Upper lobe of right lung (tissue), 1 donor: ENCODE measurements around the gene TTC28. TPM values are rescaled to one million over a fixed set of nuclear protein-coding genes. Genes with fewer than 3 reads are reported as not detected.

Experiments
- ATAC-seq: fragments of 200-7000 bp; cut with Tn5 transposase; one replicate; pipeline ENCODE4 v1.9.1; 2020; ENCODE audit warnings: mild to moderate bottlenecking, moderate library complexity
- DNase-seq: peaks from one replicate; pipeline ENCODE4 v3.0.0-alpha.2; 2020
- H3K27ac ChIP-seq: fragments of 200-600 bp; one replicate; pipeline ENCODE4 v1.8.0; 2022
- H3K27me3 ChIP-seq: fragments of 200-600 bp; one replicate; pipeline ENCODE4 v1.8.0; 2022; ENCODE audit warnings: mild to moderate bottlenecking
- H3K36me3 ChIP-seq: fragments of 200-600 bp; one replicate; pipeline ENCODE4 v1.8.0; 2022
- H3K4me1 ChIP-seq: fragments of 200-600 bp; one replicate; pipeline ENCODE4 v1.8.0; 2022
- H3K4me3 ChIP-seq: fragments of 200-600 bp; one replicate; pipeline ENCODE4 v1.8.0; 2022; ENCODE audit warnings: mild to moderate bottlenecking
- H3K9me3 ChIP-seq: fragments of 200-600 bp; one replicate; pipeline ENCODE4 v1.8.0; 2022
- intact Hi-C: fragments of 100-400 bp; cut with DNase I; formaldehyde crosslinking; loops from one replicate; pipeline ENCODE4 v1.11.0; 2022
- total RNA-seq: library from RNA; stranded (reverse); fragmentation: NEBNext Ultra II Directional; extraction: Animal tissue kit (Norgen Biotek cat#: 25700); gene quantifications from one replicate; pipeline ENCODE4 v1.2.1, GENCODE V29; 2021
- TF ChIP-seq, protein P1 (sequence below): fragments of 200-600 bp; IDR thresholded peaks from one replicate; pipeline ENCODE4 v1.8.0; 2022; ENCODE audit warnings: antibody characterized with exemption
- donor health status: DM: no; HTN: yes; CAD: no; lungs with severe emphysema.

The TTC28 gene
- total RNA-seq, 1 donor from 2014 or later, result 48.7 TPM

DNA sequence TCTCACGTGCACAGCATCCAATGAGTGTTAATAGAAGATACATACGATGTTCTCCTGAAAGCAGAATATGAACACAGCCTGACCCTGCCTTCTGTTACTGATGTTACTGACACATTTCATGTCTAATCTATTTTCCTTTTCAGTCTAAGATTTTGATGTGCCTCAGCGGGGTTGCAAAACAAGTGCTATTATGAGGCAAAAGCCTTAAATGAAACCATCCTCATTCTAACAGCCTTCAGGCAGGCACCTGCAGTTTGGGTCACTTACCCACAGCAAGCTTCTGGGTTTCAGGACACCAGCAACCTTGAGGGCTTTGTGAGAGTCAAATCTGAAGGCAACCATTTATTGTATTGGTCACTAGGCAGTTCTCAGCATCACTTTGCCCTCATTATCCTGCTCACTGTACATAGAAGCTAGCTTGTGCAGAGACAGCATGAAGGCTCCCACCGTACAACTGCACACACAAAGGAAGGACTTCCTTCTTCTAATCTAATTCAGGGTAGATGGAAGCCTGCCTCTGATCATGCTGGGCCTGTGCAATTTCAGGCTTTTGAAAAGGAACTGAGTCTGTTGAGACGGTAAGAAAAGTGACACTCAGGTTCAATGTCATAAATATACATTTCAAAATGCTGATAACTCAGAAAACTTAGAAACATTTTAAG, 577.4 kb downstream of the TTC28 start:
- Histone ChIP-seq H3K4me1 (peaks cover 21% of the 10 kb centered on the region), H3K27ac (no peak overlapping the region), H3K4me3 (no peak overlapping the region), H3K36me3 (peaks cover 32% of the 10 kb centered on the region), H3K27me3 (no peaks in the 10 kb centered on the region), H3K9me3 (no peaks in the 10 kb centered on the region)
- ATAC-seq (no peak), DNase-seq (no peak)
- intact Hi-C loops, result no loop called here
- TF ChIP-seq, protein P1, sequence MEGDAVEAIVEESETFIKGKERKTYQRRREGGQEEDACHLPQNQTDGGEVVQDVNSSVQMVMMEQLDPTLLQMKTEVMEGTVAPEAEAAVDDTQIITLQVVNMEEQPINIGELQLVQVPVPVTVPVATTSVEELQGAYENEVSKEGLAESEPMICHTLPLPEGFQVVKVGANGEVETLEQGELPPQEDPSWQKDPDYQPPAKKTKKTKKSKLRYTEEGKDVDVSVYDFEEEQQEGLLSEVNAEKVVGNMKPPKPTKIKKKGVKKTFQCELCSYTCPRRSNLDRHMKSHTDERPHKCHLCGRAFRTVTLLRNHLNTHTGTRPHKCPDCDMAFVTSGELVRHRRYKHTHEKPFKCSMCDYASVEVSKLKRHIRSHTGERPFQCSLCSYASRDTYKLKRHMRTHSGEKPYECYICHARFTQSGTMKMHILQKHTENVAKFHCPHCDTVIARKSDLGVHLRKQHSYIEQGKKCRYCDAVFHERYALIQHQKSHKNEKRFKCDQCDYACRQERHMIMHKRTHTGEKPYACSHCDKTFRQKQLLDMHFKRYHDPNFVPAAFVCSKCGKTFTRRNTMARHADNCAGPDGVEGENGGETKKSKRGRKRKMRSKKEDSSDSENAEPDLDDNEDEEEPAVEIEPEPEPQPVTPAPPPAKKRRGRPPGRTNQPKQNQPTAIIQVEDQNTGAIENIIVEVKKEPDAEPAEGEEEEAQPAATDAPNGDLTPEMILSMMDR, result no peak

DNA sequence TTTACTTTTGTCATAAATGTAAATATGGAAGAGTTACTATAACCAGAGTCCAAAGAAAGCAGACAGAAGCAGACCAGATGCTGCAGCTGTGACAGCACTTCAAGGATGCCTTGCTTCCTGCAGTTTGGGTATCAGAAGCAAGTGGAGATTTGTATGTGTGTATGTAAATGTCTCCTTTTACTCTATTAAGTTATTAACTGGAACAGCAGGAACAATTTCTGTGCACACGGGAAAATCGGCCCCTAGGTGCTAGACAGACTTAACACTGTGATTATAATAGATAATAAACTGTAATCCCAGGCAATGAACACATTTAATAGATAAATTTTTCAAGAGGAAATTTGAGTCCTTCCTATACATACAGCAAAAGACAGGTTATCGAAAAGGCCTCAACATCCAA, 582.0 kb downstream of the TTC28 start:
- intact Hi-C loops, result no loop called here
- Histone ChIP-seq H3K27ac (no peak overlapping the region), H3K4me1 (peaks cover 4% of the 10 kb centered on the region), H3K27me3 (no peaks in the 10 kb centered on the region), H3K4me3 (no peak overlapping the region), H3K9me3 (no peaks in the 10 kb centered on the region), H3K36me3 (peaks cover 20% of the 10 kb centered on the region)
- ATAC-seq, result no peak
- TF ChIP-seq, protein P1, result no peak
- DNase-seq, result no peak

DNA sequence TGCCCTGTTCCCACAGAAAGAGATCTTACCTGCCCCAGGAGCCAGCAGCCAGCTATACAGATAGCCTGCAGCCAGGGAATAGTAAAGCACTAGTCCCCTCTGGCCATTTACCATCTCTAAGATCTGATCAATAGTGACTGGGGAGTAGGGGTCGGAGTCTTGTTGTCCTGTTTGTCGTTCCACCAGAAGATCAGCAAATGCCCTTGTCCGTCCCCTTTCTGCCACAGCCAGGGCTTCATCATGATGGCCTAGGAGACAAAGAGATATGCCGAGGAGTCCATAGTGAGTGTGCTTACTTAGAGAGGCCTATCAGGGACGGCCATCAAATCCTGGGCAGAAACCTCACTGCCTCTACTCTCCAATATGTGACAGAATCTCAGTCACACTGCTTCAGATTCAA, 583.5 kb downstream of the TTC28 start:
- H3K27ac ChIP-seq, result no peak overlapping the region
- DNase-seq, result no peak
- H3K4me1 ChIP-seq, result no peaks in the 10 kb centered on the region
- H3K36me3 ChIP-seq, result peaks cover 20% of the 10 kb centered on the region
- no peak for ATAC-seq
- intact Hi-C loops, result no loop called here
- H3K9me3 ChIP-seq, result no peaks in the 10 kb centered on the region
- H3K4me3 ChIP-seq, result no peak overlapping the region
- no peaks in the 10 kb centered on the region for H3K27me3 ChIP-seq
- TF ChIP-seq, protein P1, result no peak

DNA sequence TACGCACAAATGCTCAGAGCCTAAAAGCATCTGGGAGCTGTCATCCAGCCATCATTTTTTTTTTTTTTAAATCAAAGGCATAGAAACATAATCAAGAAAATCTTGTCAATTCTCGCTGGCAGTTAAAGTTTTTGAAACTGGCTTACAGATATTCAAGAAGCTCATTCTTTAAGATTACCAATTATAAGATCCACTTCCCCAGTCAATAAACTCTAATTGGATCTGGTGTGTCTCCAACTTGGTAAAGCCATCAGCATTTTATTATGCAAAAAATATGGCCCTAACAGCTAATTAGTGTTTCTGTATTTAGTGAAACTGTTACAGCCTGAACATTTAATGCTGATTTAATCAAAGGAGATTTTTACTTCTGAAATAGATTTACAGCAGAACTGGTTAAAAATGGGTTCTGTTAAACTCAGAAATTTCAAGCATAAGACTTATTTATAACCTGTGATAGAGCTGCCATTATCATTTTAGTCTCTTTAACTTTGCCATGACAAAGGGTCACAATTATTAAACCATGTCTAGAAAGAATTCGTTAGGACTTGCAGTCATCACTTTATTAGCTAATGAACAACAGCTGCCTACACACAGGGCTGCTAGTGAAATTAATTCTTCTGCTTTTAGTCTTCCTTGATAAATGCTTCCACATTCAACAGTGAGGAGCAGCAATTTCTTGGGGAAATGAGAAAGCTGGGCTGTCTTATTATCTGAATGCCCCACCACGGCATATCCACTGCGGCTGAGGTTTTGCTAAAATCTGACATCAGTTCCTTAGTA, 584.1 kb downstream of the TTC28 start:
- intact Hi-C loops, result no loop called here

DNA sequence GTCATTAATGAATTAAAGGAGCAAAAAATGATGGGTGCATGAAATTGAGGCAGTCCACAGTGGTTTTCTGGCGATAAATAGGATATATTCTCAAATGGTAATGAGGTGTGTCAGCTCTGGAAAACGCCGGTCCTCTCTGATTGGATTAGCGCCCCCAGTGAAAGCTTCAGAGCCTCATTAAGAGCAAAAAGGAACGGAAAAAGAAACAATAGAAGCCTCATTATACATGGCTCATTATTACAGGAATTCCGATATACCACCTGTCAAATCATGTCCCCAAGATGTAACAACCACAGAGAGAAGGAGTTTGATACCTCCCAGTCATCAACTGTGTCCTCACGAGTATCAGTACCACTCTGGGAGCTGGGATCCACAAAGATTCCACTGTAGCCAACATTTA, 584.9 kb downstream of the TTC28 start:
- no peaks in the 10 kb centered on the region for H3K4me1 ChIP-seq
- intact Hi-C loops, result no loop called here
- TF ChIP-seq, protein P1, result no peak
- H3K4me3 ChIP-seq, result no peak overlapping the region
- H3K36me3 ChIP-seq, result peaks cover 20% of the 10 kb centered on the region
- no peaks in the 10 kb centered on the region for H3K27me3 ChIP-seq
- ATAC-seq (no peak), DNase-seq (no peak)
- no peaks in the 10 kb centered on the region for H3K9me3 ChIP-seq
- no peak overlapping the region for H3K27ac ChIP-seq

More for the DNA sequence above, 584.1 kb downstream of the TTC28 start:
- ATAC-seq (no peak), DNase-seq (no peak)
- Histone ChIP-seq H3K27ac (no peak overlapping the region), H3K4me3 (no peak overlapping the region), H3K4me1 (no peaks in the 10 kb centered on the region), H3K9me3 (no peaks in the 10 kb centered on the region), H3K27me3 (no peaks in the 10 kb centered on the region), H3K36me3 (peaks cover 20% of the 10 kb centered on the region)
- TF ChIP-seq, protein P1, result no peak
